ENCODE measurements around the gene SEMA3D.

Gene SEMA3D

DNA sequence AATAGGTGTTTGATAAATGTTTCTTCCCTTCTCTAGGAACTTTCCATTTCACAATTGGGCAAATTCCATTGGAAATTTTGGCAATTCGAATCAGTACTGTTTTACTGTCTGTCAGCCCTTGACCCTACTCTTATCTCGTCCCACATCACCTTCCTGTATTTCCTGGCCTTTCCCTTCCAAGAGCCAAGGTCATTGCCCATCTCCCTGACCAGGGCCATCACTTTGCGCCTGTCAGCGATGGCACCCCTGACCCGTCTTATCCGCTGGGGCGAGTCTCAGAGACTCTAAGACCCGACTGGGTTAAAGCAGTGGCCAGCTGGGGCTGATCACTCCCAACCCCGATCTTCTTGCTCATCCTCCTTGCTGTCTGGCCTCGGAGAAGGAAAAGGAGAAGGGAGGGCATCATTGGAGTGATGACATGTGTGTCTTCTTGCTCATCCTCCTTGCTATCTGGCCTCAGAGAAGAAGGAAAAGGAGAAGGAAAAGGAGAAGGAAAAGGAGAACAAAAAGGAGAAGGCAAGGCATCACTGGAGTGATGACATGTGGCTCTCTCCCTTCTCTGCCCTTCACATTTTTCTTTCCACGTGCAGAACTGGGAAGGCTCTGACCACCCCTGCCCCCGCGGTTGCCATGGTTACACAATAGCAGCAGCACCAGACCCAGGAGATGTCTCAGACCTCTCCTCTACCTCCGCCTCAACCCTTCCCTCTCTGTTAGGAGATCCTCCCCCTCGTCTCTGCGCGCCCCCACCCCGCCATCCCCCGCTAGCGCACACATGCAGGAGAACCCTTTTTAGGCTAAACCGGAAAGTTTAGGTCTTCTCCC lies 2.0 kb downstream of the SEMA3D start:
- DNase-seq (ENCODE audit: low read depth) = no peak

DNA sequence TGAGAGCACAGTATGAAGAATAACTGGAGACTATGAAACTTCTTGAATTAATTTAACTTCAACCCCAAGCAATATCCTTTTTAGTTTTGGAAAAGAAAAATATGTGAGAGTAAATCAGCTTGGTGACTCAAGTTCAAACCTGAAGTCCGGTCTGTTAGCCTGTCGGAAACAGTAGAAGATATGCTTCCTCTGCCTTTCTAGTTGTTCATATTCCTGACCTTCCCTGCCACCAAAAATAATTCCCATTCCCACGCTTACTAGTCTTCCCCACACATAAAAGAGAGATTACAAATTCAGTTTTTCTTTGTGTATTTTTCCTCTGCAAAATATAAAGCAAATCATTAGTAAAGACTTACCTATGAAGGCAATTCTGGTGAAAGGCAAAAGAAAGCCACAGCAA lies 3.6 kb downstream of the SEMA3D start:
- DNase-seq (ENCODE audit: low read depth) = no peak

DNA sequence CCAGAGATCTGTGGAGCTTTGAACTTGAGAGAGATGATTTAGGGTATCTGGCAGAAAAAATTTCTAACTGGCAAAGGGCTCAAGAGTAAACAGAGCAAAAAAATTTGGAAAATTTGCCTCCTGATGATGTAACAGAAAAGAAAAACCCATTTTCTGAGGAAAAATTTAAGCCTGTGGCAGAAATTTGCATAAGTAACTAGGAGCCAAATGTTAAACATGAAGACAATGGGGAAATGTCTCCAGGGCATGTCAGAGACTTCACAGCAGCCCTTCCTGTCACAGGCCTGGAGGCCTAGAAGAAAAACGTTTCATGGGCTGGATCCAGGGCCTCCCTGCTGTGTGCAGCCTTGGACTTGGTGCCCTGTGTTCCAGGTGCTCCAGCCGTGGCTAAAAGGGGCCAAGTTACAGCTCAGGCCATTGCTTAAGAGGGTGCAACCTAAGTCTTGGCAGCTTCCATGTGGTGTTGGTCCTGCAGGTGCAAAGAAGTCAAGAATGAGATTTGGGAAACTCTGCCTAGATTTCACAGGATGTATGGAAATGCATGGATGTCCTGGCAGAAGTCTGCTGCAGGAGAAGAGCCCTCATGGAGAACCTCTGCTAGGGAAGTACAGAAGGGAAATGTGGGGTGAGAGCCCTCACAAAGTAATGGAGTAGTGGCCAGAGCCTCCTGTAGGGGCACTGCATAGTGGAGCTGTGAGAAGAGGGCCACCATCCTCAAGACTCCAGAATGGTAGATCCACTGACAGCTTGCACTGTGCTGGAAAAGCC lies 8.1 kb downstream of the SEMA3D start:
- DNase-seq (ENCODE audit: low read depth) = no peak

DNA sequence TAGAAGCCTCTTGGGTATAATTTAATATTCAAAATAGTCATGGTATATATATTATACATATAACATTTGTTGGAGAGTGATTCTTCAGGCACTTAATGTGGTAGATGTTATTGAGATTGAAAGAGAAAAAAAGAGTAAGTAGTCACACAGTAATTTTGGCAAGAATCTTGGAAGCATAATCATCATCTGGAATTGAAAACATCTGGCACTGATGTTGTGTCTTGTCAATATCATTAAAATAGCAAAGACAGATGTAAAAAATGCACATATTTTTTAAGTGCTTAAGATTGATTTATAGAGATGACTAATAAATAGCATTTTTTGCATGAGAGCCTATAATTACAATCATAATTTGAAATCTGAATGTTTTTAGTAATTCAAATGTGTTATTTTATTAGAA lies 9.5 kb downstream of the SEMA3D start:
- no peak for DNase-seq (ENCODE audit: low read depth)

DNA sequence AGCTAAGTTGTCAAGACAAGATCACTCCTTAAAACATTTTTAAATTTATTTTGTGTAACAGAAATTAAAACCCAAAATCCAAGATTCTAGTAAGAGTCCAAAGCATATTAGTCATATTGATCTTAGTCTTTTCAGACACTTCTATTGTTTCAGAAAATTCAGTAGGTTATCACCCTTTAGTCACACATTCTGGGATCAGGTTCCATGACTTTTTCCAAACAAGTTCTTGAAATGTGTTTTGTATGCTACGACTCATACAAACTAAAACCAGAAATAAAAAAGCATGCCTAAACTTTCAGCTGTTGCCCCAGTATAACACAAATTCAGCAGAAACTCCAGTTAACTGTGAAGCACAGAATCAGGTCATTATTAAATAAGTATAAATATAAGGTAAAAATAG lies 10.7 kb downstream of the SEMA3D start:
- DNase-seq (ENCODE audit: low read depth) = no peak

DNA sequence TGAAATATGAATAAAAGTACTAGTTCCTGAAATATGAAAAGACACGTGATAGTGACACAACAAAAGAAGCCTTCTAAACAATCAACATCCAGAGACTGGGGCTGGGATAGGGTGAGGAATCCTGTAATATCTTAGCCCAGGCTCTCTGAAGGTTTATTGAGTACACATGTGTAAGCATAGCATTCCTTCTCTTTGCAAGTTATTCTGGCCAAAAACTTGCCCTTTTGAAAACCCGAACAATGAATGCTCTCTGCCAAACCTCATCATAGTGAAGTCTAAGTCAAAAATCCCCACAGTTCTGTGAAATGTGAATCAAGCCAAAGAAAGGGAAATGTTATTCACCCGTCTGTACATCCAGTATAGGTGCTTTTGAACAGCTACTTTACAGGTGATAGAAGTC lies 11.6 kb downstream of the SEMA3D start:
- DNase-seq (ENCODE audit: low read depth) = no peak

DNA sequence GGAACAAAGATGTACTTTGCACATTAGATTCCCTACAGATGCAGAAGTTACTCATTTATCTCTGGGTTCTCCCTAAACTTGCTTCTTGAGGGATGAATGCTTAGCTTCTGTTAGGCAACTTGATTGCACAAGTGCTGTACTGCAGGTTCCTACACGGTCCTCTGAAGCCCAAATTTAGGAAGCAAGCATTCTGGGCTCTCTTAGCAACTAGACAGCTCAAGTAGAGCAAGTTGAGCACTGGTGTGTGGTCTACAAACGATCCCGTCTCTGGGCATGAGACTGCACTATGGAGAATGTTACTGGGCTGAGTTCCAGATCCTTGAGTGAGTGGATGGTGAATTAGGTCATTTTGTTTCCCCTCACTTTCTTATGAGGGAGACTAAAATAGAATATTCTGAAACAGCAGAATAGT lies 14.3 kb downstream of the SEMA3D start:
- no peak for DNase-seq (ENCODE audit: low read depth)

DNA sequence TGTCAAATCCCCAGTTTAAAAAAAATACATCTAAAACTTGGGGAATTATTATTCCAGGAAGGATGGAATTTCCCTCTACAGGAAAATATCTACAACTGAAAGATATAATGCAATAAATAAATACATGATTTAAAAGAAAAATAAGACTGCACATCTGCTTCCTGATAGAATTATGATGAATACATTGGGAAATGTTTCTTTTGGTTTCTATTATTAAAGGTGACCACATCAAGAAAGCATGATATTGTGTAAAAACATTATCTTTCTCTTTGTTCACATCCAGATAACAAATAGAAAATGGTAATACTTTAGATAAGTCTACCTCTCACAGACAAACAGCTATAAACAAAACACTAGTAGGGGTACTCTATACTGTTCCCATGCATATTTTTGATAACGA lies 19.2 kb downstream of the SEMA3D start:
- DNase-seq (ENCODE audit: low read depth) = no peak

DNA sequence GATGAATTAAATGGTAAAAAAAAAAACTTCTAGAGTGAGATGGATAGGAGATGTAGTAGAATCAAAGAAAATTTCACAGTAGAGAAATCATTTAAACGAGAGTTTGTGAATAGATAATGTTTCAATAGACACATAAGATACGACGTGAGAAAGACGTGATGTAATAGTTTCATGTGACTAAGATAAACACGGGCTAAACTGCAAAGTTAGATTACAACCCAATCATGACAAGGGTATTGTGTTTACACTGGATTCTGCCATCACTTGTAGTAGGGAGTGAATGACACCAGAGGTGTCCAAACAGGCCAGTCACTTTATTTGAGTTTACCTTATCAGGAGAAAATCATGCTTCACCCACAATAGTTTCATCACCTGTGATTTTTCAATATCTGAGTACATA lies 21.6 kb downstream of the SEMA3D start:
- DNase-seq (ENCODE audit: low read depth) = no peak

DNA sequence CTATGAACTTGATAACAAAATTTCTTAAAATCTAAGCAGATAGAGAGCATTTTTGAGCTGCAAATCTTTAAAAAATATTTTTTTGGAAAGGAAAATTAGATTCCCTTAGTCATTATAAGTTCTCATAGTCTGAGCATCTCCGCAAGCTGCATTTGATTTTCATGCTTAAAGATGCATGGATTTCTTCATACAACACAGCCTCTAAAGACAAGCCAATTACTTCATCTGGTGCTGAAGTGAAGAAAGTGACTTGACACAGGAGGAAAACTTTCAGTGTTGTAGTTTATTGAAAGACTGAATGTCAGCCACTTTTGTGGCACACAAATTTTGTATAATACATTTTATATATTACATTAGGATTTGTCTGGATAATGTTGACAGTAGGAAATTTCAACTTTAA lies 22.5 kb downstream of the SEMA3D start:
- no peak for DNase-seq (ENCODE audit: low read depth)

DNA sequence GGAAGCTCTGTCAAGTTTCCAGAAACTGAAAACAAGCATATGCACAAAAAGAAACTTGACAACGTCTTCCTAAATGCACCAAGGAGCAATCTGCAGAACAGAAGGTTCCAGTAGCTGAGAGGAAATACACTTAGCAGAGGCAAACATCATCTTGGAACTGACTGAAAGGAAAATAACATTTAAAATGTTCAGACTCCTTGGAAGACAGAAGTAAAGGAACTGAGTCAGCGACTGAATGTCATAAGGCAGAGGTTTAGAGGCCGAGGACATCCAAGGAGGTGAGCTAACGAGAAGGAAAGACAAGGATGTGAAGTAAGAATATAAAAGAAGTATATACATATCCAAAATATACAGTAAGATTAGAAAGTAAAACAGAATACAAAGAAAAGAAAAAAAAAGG lies 24.1 kb downstream of the SEMA3D start:
- no peak for DNase-seq (ENCODE audit: low read depth)

DNA sequence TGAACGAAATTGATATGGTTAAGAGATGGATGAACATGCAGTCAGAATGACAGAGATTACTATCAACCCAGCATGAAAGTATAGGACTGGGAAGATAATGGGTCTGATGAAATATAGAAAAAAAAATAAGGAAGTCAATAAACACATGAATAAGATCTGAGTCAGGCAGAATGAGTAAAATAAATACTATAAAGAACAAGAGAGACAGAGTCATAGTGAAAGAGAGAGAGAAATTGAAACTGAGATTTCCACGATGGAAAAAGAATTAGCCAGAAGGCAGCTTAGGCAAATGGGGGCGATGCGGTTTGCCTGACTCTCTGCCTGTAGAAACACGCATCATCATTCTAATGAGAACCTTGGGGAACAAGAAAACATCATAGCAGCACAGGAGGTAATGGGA lies 26.6 kb downstream of the SEMA3D start:
- DNase-seq (ENCODE audit: low read depth) = no peak

DNA sequence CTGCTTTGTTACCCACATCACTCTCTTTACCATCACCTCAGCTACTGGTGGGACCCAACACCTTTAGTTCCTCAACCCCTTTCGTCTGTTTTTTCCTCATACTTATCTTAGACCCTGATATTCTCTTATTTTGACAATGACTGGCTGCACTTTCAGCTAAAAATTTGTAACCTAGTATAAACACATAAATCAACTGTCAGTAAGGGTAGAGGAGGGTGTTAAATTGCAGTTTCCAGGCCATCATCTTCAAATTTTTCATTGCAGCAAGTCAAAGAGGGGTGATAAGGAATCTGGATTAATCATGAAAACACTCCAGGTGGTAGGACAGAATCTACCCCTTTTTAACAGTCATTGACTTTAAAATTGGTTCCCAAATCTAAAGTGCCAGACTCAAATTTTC lies 27.9 kb downstream of the SEMA3D start:
- no peak for DNase-seq (ENCODE audit: low read depth)

DNA sequence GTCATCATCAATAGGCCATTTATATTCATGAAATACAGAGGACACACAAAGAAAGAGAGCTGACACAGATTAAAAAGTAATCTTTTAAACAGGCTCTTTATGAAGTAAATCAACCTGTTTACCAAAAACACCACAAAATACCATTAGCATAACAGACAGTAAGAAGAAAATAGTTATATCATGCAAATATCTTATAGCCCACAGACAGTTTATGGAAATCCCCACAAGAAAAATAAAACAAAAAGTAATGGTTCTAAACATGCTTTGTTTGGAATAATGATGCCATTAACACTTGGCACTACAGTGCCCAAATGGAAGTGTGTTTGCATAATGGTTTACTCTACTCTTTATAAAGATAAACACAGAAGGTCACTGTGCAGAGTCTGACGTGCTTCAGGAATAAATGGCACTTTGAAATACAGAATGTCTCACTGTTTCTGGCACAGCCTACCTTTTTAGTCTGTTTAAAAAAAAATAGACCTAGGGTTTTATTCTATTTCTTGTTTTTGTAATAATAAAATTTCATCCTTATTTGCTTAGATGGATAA lies 30.1 kb downstream of the SEMA3D start:
- DNase-seq (ENCODE audit: low read depth) = no peak

DNA sequence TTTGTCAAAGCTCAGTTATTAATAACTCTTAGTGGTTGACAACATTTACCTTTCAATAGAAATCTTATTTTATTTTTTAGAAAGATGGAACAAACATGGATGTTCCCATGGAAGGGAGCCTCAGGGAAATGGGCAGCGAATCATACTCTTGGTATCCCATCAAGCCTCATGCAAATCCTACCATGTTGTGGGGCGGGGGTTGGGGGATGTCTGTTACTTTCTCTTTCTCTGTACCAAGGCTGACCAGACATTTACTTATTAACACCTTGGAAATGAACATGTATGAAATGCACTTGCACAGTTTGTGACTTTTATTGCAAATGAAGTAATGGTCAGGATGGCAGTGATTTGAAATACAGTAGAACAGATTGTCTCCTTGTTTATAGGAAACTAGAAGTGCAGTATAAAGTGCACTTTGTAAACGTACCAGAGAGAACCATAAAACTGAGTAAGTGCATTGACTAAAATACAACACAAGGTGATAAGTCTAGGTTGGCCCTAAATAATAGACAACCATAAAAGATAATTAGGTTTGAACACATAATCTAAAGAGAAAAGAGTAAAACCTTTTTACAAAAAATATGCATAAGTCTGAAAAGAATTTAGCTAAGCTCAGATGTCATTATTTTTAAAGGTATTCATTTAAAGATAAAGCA lies 32.4 kb downstream of the SEMA3D start:
- DNase-seq (ENCODE audit: low read depth) = no peak

DNA sequence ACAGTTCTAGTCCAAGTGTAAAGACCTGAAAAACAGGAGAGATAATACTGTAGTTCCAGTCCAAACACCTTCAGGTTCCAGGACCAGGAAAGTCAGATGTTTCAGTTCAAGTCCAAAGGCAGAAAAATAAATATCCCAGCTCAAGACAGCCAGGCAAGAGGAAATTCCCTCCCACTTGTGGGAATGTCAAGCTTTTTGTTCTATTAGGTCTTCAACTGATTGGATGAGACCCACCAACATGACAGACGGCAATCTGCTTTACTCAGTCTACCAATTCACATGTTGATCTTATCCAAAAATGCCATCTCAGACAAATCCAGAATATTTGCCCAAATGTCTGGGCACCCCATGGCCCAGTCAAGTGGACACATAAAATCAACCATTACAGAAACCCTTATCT lies 33.1 kb downstream of the SEMA3D start:
- DNase-seq (ENCODE audit: low read depth) = no peak

DNA sequence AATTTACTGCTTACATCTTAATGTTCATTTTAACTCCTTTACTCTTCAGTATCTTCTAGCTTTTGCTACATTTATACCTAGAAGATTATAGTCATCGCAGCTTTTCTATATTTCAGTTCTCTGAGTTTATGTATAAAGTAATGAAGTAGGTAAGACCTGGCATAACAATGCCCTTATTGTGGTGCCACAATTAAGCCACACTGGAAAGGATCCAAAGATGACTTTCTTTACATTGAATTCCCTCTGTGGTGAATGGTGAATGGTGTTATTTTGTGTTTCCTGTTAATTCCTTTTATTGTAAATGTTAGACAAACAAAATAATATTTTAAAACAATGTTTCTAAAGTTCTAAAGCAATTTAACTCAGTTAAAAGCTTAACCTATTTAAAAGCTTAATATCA lies 36.2 kb downstream of the SEMA3D start:
- DNase-seq (ENCODE audit: low read depth) = no peak

DNA sequence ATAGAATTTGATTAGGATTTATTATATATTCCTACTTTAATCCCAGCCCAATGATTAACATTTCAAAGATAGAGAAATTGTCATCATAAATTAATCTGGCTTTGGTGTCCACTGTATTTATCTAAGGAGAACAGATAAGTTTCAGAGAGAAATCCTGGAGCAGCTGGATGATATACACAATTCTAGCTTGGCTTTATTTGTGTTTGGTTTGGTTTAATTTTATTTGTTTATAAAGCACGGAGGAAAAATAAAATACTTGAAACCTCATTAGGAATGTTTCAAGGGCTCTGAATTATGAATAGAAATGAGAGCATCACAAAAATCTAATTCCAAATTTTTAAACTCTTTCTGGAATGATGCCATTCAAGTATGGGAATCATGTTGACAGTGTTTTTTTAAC lies 42.1 kb downstream of the SEMA3D start:
- DNase-seq (ENCODE audit: low read depth) = no peak

DNA sequence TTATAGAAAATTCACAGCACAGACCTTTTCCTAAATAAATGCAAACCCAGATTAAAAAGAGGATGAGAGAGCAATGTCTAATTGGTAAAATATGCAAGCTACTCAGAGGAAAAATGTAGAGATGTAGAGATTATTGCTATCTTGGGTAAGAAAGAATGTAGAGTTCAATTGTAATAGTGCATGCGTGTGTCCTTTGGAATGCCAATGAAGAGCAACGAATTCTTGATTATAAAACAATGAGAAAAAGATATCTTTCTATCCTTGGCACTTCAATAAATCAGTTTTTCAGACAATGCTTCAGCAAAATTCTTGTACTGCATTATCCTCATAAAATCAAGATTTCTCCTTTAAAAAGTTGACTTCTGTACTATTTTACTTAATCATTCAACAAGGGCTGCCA lies 50.9 kb downstream of the SEMA3D start:
- DNase-seq (ENCODE audit: low read depth) = no peak

DNA sequence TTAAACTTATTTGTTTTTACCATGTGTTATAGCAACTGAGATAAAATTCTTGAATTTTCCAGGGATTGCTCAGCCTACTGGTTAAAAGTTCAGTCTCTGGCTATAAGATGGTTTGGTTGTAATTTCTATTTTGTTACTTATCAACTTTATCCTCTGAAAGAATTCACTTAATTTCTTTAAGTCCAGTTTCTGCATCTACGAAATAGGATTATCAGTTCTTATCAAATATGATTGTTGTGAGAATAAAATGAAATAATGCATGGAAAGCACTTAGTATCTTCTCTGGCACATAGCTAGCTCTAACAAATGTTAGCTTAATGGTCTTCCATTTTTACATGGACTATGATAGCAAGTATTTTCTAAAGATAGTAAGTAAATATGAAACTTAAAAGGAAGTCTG lies 53.3 kb downstream of the SEMA3D start:
- no peak for DNase-seq (ENCODE audit: low read depth)

DNA sequence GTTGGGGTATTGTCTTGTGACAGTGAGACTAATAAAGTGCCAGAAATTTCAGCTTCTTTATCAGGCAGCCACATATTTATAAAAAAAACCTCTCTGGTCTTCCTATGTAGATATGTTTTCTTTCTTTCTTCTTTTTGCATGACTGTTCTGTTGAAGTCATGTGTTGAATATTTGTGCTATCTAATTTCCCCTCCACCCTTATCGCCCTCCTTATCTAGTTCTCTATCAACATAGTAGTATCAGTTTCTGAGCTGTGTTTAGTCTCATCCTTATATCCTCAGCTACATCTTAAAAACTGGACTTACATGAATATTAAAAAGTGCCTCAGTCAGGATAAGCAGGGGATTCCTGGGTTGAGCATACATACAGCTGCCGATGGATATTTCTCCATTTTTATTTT lies 53.9 kb downstream of the SEMA3D start:
- DNase-seq (ENCODE audit: low read depth) = no peak

DNA sequence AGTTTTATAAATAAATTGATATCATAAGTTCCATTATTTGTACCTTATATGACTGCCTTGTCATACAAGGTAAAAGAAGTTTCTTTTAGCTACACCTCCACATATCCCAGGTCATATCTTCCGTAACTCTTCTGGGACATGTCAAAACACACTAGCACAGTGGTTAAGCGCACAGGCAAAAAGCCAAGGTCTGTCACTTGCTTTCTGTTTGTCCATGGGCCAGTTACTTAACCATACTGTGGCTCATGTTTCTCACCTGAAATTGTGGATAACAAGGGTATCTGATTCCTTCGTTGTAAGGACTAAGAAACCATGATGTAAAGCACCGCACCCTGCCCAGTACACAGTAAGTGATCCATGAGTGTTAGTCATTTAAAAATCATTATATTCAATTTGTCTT lies 56.2 kb downstream of the SEMA3D start:
- DNase-seq (ENCODE audit: low read depth) = no peak

DNA sequence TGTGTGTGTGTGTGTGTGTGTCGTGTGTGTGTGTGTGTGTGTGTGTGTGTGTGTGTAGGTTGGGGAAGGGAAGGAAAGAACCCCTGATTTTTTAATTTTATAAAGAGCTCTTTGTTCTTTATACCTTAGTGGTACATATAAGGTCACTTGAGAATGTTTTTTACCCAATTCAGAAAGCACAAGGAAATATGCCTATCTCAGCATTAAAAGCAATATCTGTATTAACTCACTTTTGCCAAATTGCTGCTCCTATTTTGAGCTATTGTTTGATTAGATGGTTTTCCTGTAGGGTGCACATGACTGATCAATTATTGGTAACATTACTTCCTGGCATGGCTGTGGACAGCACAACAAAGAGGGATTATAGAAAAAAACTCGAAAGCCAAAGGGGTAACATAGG lies 60.5 kb downstream of the SEMA3D start:
- DNase-seq (ENCODE audit: low read depth) = no peak

All from stimulated activated CD8-positive, alpha-beta memory T cell treated with anti-CD3 and anti-CD28 coated beads, Interleukin-4, amount 100 ng/mL, for 24 hours (primary cell).